ENCODE results near the gene SLC41A3.
"Not testable (repeated sequence)": the region's sequence is repeated elsewhere in the genome, so short reads cannot be mapped to it uniquely, and the experiment has no call there.

SLC41A3 gene

DNA sequence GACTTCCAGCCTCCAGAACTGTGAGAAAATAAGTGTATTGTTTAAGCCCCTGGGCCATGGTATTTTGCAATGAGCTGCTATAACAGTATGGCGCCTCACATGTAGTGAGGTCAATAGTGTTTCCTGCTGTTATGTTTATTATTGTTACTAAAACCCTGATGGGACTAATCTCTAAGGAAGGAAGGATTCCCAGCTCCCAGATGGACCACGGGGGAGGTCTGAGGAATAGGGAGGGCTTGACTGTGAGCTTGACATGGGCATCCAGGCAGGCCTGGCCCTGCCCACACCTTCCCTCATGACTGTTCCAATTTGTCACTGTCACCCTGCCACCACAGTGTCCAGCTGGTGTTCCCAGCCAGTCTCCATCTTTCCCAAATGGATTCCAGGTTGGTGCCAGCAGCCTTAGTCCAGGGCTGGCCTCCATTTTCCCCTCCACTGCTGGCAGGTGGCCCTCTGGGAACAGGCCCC, 14.5 kb upstream of the SLC41A3 start:
- Histone ChIP-seq H3K27me3 (ENCODE audit: control insufficient read depth, insufficient read depth, low read length) (no peaks in the 10 kb centered on the region), H3K4me1 (ENCODE audit: control insufficient read depth, insufficient read depth, low read length) (no peaks in the 10 kb centered on the region), H3K4me3 (ENCODE audit: low read length) (no peak overlapping the region), H3K9me3 (ENCODE audit: control insufficient read depth, insufficient read depth, low read length) (no peaks in the 10 kb centered on the region; the same call in 1 of the 2 replicates), H3K27ac (ENCODE audit: low read length) (no peak overlapping the region), H3K36me3 (ENCODE audit: control insufficient read depth, insufficient read depth, low read length) (no peaks in the 10 kb centered on the region)
- no peak for DNase-seq (ENCODE audit: low read depth, low spot score)
- WGBS (ENCODE audit: insufficient coverage, insufficient read length): no CpG with 5 or more reads among the region's 2 CpGs

DNA sequence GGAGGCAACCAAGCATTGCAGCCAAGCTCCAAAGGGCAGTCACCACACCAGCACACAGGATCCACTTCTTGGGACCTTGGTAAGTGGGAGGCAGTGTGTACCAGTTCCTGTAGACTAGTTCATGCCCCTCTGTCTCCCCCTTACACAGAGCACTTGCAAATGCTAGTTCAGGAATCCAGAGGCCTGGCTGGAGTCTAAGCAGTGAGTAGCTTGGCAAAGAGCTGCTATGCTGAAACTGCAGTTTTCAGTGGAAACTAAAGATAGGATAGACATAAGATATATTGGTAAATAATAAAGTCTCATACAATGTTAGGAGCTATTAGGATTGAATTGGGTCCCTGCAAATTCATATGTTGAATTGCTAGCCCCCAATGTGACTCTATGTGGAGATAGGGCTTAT, 13.9 kb upstream of the SLC41A3 start:
- Histone ChIP-seq H3K36me3 (ENCODE audit: control insufficient read depth, insufficient read depth, low read length) (no peaks in the 10 kb centered on the region), H3K4me3 (ENCODE audit: low read length) (no peak overlapping the region), H3K9me3 (ENCODE audit: control insufficient read depth, insufficient read depth, low read length) (no peaks in the 10 kb centered on the region; the same call in 1 of the 2 replicates), H3K27me3 (ENCODE audit: control insufficient read depth, insufficient read depth, low read length) (no peaks in the 10 kb centered on the region), H3K27ac (ENCODE audit: low read length) (no peak overlapping the region), H3K4me1 (ENCODE audit: control insufficient read depth, insufficient read depth, low read length) (no peaks in the 10 kb centered on the region)
- no peak for DNase-seq (ENCODE audit: low read depth, low spot score)

DNA sequence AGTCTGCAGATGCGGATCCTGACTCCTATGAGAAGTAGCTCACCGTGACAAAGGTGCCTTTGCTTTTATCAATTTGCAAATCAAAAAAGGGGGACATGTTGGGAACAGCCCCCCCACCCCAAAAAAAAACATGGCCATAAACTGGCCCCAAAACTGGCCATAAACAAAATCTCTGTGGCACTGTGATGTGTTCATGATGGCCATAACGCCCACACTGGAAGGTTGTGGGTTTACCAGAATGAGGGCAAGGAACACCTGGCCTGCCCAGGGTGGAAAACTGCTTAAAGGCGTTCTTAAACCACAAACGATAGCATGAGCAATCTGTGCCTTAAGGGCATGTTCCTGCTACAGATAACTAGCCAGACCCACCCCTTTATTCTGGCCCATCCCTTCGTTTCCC, 12.3 kb upstream of the SLC41A3 start:
- H3K36me3 ChIP-seq (ENCODE audit: control insufficient read depth, insufficient read depth, low read length); H3K4me3 ChIP-seq (ENCODE audit: low read length); H3K4me1 ChIP-seq (ENCODE audit: control insufficient read depth, insufficient read depth, low read length); H3K9me3 ChIP-seq (ENCODE audit: control insufficient read depth, insufficient read depth, low read length); H3K27ac ChIP-seq (ENCODE audit: low read length); H3K27me3 ChIP-seq (ENCODE audit: control insufficient read depth, insufficient read depth, low read length); DNase-seq (ENCODE audit: low read depth, low spot score): not testable (repeated sequence)
- no CpG with 5 or more reads among the region's 6 CpGs for WGBS (ENCODE audit: insufficient coverage, insufficient read length)

DNA sequence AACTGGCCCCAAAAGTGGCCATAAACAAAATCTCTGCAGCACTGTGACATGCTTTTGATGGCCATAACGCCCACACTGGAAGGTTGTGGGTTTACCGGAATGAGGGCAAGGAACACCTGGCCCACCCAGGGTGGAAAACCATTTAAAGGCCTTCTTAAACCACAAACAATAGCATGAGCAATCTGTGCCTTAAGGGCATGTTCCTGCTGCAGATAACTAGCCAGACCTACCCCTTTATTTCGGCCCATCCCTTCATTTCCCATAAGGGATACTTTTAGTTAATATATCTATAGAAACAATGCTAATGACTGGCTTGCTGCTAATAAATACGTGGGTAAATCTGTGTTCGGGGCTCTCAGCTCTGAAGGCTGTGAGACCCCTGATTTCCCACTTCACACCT, 8.2 kb upstream of the SLC41A3 start:
- not testable (repeated sequence) for DNase-seq (ENCODE audit: low read depth, low spot score); H3K36me3 ChIP-seq (ENCODE audit: control insufficient read depth, insufficient read depth, low read length); H3K9me3 ChIP-seq (ENCODE audit: control insufficient read depth, insufficient read depth, low read length); H3K4me1 ChIP-seq (ENCODE audit: control insufficient read depth, insufficient read depth, low read length); H3K27me3 ChIP-seq (ENCODE audit: control insufficient read depth, insufficient read depth, low read length); H3K4me3 ChIP-seq (ENCODE audit: low read length); H3K27ac ChIP-seq (ENCODE audit: low read length)
- WGBS (ENCODE audit: insufficient coverage, insufficient read length): no CpG with 5 or more reads among the region's 5 CpGs

DNA sequence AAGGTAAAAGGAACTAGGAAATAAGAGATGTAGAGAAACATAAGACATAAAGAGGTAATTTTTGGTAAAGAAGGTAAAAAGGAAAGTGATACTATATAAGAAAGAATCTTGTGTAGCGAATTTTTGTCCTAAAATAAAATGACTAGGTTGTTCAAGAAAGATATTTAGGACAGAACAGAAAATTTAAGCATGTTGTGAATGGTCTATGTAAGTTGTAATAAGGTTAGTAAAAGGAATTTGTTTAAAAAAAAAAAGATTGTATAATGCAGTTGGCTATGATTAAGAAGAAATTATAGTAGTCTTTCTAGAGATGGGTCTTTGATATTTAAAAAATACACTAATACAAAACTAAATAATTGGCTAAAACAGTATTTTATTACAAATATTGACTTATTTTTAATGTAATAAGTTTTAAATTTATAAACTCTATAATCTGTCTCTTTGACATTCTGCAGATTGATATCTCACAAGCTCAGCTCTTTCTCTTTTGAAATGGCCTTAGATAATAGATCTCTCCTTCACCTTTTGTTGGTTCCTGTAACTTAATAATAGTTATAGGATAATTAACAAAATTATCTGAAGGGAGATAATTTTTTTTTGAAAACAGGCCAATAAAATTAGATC, 3.7 kb upstream of the SLC41A3 start:
- H3K36me3 ChIP-seq (ENCODE audit: control insufficient read depth, insufficient read depth, low read length): no peaks in the 10 kb centered on the region
- no peaks in the 10 kb centered on the region for H3K27me3 ChIP-seq (ENCODE audit: control insufficient read depth, insufficient read depth, low read length)
- WGBS (ENCODE audit: insufficient coverage, insufficient read length): 100% methylated on average over 1 of the region's 1 CpG
- H3K27ac ChIP-seq (ENCODE audit: low read length): no peak overlapping the region
- no peaks in the 10 kb centered on the region for H3K4me1 ChIP-seq (ENCODE audit: control insufficient read depth, insufficient read depth, low read length)
- H3K4me3 ChIP-seq (ENCODE audit: low read length): no peak overlapping the region
- DNase-seq (ENCODE audit: low read depth, low spot score): no peak
- peaks cover 2% of the 10 kb centered on the region for H3K9me3 ChIP-seq (ENCODE audit: control insufficient read depth, insufficient read depth, low read length)

DNA sequence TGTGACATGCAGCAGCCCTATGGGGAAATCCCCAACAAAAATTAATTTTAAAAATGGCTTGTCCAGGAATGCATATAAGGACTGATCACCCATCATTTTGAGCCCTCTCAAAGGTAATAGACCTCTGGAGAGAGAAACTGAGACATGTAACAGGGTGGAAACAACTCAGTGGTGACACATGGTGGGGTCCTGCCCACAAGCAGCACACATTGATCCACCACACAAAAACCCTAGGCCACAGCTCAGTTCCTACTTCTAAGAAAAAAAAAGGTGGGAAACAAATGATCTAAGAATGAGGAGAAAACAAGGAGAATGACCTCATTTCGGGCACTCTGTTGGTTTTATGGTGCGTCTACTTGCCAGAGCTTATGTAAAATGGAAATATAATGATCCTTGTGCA, 1.9 kb upstream of the SLC41A3 start:
- H3K4me3 ChIP-seq (ENCODE audit: low read length): no peak overlapping the region
- no CpG with 5 or more reads among the region's 2 CpGs for WGBS (ENCODE audit: insufficient coverage, insufficient read length)
- no peaks in the 10 kb centered on the region for H3K27me3 ChIP-seq (ENCODE audit: control insufficient read depth, insufficient read depth, low read length)
- peaks cover 1% of the 10 kb centered on the region; the same call in 1 of the 2 replicates for H3K9me3 ChIP-seq (ENCODE audit: control insufficient read depth, insufficient read depth, low read length)
- H3K4me1 ChIP-seq (ENCODE audit: control insufficient read depth, insufficient read depth, low read length): 0 out of 2 replicates have a peak, but pooled peaks cover 3% of the 10 kb centered on the region
- no peak overlapping the region for H3K27ac ChIP-seq (ENCODE audit: low read length)
- H3K36me3 ChIP-seq (ENCODE audit: control insufficient read depth, insufficient read depth, low read length): no peaks in the 10 kb centered on the region
- DNase-seq (ENCODE audit: low read depth, low spot score): no peak

- Histone ChIP-seq H3K36me3 (ENCODE audit: control insufficient read depth, insufficient read depth, low read length) (no peaks in the 10 kb centered on the region), H3K4me1 (ENCODE audit: control insufficient read depth, insufficient read depth, low read length) (0 out of 2 replicates have a peak, but pooled peaks cover 3% of the 10 kb centered on the region), H3K4me3 (ENCODE audit: low read length) (no peak overlapping the region), H3K27me3 (ENCODE audit: control insufficient read depth, insufficient read depth, low read length) (no peaks in the 10 kb centered on the region), H3K27ac (ENCODE audit: low read length) (no peak overlapping the region), H3K9me3 (ENCODE audit: control insufficient read depth, insufficient read depth, low read length) (no peaks in the 10 kb centered on the region)
- WGBS (ENCODE audit: insufficient coverage, insufficient read length): no CpG with 5 or more reads among the region's 7 CpGs
- no peak for DNase-seq (ENCODE audit: low read depth, low spot score)
These were observed 1.4 kb upstream of the SLC41A3 start for GRCh38 chr3:126085276-126085675.

GRCh38 chr3:126084768-126085180, 850 bp upstream of the SLC41A3 start:
- no CpG with 5 or more reads among the region's 5 CpGs for whole genome bisulfite sequencing (ENCODE audit: insufficient coverage, insufficient read length)
- Histone ChIP-seq H3K4me3 (ENCODE audit: low read length) (no peak overlapping the region), H3K27me3 (ENCODE audit: control insufficient read depth, insufficient read depth, low read length) (no peaks in the 10 kb centered on the region), H3K9me3 (ENCODE audit: control insufficient read depth, insufficient read depth, low read length) (no peaks in the 10 kb centered on the region), H3K4me1 (ENCODE audit: control insufficient read depth, insufficient read depth, low read length) (0 out of 2 replicates have a peak, but pooled peaks cover 3% of the 10 kb centered on the region), H3K36me3 (ENCODE audit: control insufficient read depth, insufficient read depth, low read length) (no peaks in the 10 kb centered on the region), H3K27ac (ENCODE audit: low read length) (no peak overlapping the region)
- DNase-seq (ENCODE audit: low read depth, low spot score): no peak

GRCh38 chr3:126083511-126083912, 412 bp downstream of the SLC41A3 start:
- Histone ChIP-seq H3K27ac (ENCODE audit: low read length) (no peak overlapping the region), H3K27me3 (ENCODE audit: control insufficient read depth, insufficient read depth, low read length) (no peaks in the 10 kb centered on the region), H3K4me1 (ENCODE audit: control insufficient read depth, insufficient read depth, low read length) (0 out of 2 replicates have a peak, but pooled peaks cover 3% of the 10 kb centered on the region), H3K36me3 (ENCODE audit: control insufficient read depth, insufficient read depth, low read length) (no peaks in the 10 kb centered on the region), H3K9me3 (ENCODE audit: control insufficient read depth, insufficient read depth, low read length) (no peaks in the 10 kb centered on the region), H3K4me3 (ENCODE audit: low read length) (peak overlapping the region; percentile 44; the same call in 1 of the 2 replicates)
- WGBS (ENCODE audit: insufficient coverage, insufficient read length): no CpG with 5 or more reads among the region's 30 CpGs
- no peak for DNase-seq (ENCODE audit: low read depth, low spot score)

DNA sequence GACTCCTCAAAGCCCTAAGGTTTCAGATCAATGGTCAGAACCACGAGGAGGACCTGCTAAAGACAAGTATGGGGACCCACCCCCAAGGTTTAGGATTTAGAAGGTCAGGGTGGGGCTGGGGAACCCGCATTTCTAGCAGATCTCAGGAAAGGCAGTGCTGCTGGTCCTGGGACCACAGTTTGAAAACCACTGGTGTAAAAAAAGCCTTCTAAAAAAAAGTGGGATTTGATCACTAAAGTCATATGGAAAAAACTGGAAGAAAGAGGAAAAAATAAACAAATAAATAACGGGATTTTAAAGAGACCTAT, 832 bp downstream of the SLC41A3 start:
- no peaks in the 10 kb centered on the region for H3K27me3 ChIP-seq (ENCODE audit: control insufficient read depth, insufficient read depth, low read length)
- H3K9me3 ChIP-seq (ENCODE audit: control insufficient read depth, insufficient read depth, low read length): no peaks in the 10 kb centered on the region
- DNase-seq (ENCODE audit: low read depth, low spot score): no peak
- no peak overlapping the region for H3K27ac ChIP-seq (ENCODE audit: low read length)
- peak overlapping the region; percentile 44; the same call in 1 of the 2 replicates for H3K4me3 ChIP-seq (ENCODE audit: low read length)
- WGBS (ENCODE audit: insufficient coverage, insufficient read length): no CpG with 5 or more reads among the region's 3 CpGs
- H3K36me3 ChIP-seq (ENCODE audit: control insufficient read depth, insufficient read depth, low read length): no peaks in the 10 kb centered on the region
- H3K4me1 ChIP-seq (ENCODE audit: control insufficient read depth, insufficient read depth, low read length): 0 out of 2 replicates have a peak, but pooled peaks cover 3% of the 10 kb centered on the region
